WI38 (cell line): ENCODE data around the gene TTC32.
"Not testable (repeated sequence)": the region's sequence is repeated elsewhere in the genome, so short reads cannot be mapped to it uniquely, and the experiment has no call there.

Experiments
- H3K4me3 ChIP-seq: 2 replicates; pipeline ENCODE4 v1.5.1; 2011; ENCODE audit warnings: low read depth, mild to moderate bottlenecking, control low read depth, low read length
- CTCF ChIP-seq: IDR thresholded peaks from 2 replicates; pipeline ENCODE4 v1.5.1; 2012; ENCODE audit warnings: low read depth, mild to moderate bottlenecking, control low read depth, low read length

The TTC32 gene

GRCh38 chr2:19881221-19881907 lies 20.4 kb downstream of the TTC32 start:
- no peak for TF ChIP-seq CTCF
- H3K4me3 ChIP-seq, result no peak overlapping the region

GRCh38 chr2:19880191-19880590 lies 21.6 kb downstream of the TTC32 start:
- not testable (repeated sequence) for H3K4me3 ChIP-seq

GRCh38 chr2:19879120-19879519 lies 22.7 kb downstream of the TTC32 start:
- TF ChIP-seq CTCF, result no peak
- no peak overlapping the region for H3K4me3 ChIP-seq

- TF ChIP-seq CTCF, result no peak
- no peak overlapping the region for H3K4me3 ChIP-seq
These were observed 23.3 kb downstream of the TTC32 start for GRCh38 chr2:19878268-19879046.

- no peak overlapping the region for H3K4me3 ChIP-seq
- TF ChIP-seq CTCF, result no peak
These were observed 25.0 kb downstream of the TTC32 start for GRCh38 chr2:19876751-19877150.

- no peak for TF ChIP-seq CTCF
- no peak overlapping the region for H3K4me3 ChIP-seq
These were observed 26.5 kb downstream of the TTC32 start for GRCh38 chr2:19875280-19875679.

GRCh38 chr2:19874726-19875125 lies 27.1 kb downstream of the TTC32 start:
- no peak overlapping the region for H3K4me3 ChIP-seq
- no peak for TF ChIP-seq CTCF
